NCI-H2107 treated with DMSO at 0.1 percent for 48 hours (cell line): ENCODE measurements around the gene KIF1B.
"Not testable (repeated sequence)": the region's sequence is repeated elsewhere in the genome, so short reads cannot be mapped to it uniquely, and the experiment has no call there.

Source experiments
- DNase-seq: peaks from one replicate; lab custom pipeline; 2025; ENCODE audit not compliant: unreplicated experiment; lab: John Stamatoyannopoulos, UW

The KIF1B gene

GRCh38 chr1:10324627-10325026, 114.3 kb downstream of the KIF1B start:
- DNase-seq, result no peak

GRCh38 chr1:10325521-10325920, 115.2 kb downstream of the KIF1B start:
- DNase-seq, result no peak

GRCh38 chr1:10326251-10326650, 115.9 kb downstream of the KIF1B start:
- no peak for DNase-seq

GRCh38 chr1:10328180-10328963, 118.0 kb downstream of the KIF1B start:
- no peak for DNase-seq

GRCh38 chr1:10337436-10337835, 127.1 kb downstream of the KIF1B start:
- no peak for DNase-seq

- DNase-seq, result no peak
Measured at GRCh38 chr1:10338047-10338446, 127.7 kb downstream of the KIF1B start.

- DNase-seq, result no peak
Measured at GRCh38 chr1:10338611-10339010, 128.2 kb downstream of the KIF1B start.

GRCh38 chr1:10339036-10339567, 128.7 kb downstream of the KIF1B start:
- no peak for DNase-seq

GRCh38 chr1:10339815-10340214, 129.4 kb downstream of the KIF1B start:
- DNase-seq, result no peak

- DNase-seq, result no peak
Measured at GRCh38 chr1:10340930-10341590, 130.7 kb downstream of the KIF1B start.

- DNase-seq, result no peak
Measured at GRCh38 chr1:10347109-10347508, 136.7 kb downstream of the KIF1B start.

GRCh38 chr1:10353282-10353681, 142.9 kb downstream of the KIF1B start:
- no peak for DNase-seq

- no peak for DNase-seq
Measured at GRCh38 chr1:10353693-10354092, 143.3 kb downstream of the KIF1B start.

- no peak for DNase-seq
Measured at GRCh38 chr1:10360045-10360444, 149.7 kb downstream of the KIF1B start.

GRCh38 chr1:10361515-10361914, 151.1 kb downstream of the KIF1B start:
- DNase-seq, result no peak

GRCh38 chr1:10368194-10368593, 157.8 kb downstream of the KIF1B start:
- DNase-seq, result no peak

GRCh38 chr1:10374442-10374860, 164.1 kb downstream of the KIF1B start:
- no peak for DNase-seq

GRCh38 chr1:10377365-10378029, 167.1 kb downstream of the KIF1B start:
- not testable (repeated sequence) for DNase-seq

GRCh38 chr1:10378081-10378841, 167.9 kb downstream of the KIF1B start:
- DNase-seq, result no peak

GRCh38 chr1:10379101-10379620, 168.8 kb downstream of the KIF1B start:
- no peak for DNase-seq

- no peak for DNase-seq
Measured at GRCh38 chr1:10379676-10380075, 169.3 kb downstream of the KIF1B start.
